ENCODE measurements around the gene FBXO5.

The FBXO5 gene

GRCh38 chr6:153012856-153013255 lies 30.0 kb upstream of the FBXO5 start:
- ATAC-seq, result no peak
- no peak for TF ChIP-seq ZNF565 (CRISPR knock-in tag; conservative IDR thresholded peaks at IDR 0.05; ENCODE audit: low read depth)
- TF ChIP-seq SNAI2 (CRISPR knock-in tag; IDR thresholded peaks at IDR 0.05), result no peak
- no peak for TF ChIP-seq ZC3H10 (CRISPR knock-in tag; IDR thresholded peaks at IDR 0.05)
- TF ChIP-seq PPARA (CRISPR knock-in tag; IDR thresholded peaks at IDR 0.05; ENCODE audit: borderline replicate concordance), result no peak
- no peak for TF ChIP-seq CREB5 (CRISPR knock-in tag; IDR thresholded peaks at IDR 0.05; ENCODE audit: low read depth)
- TF ChIP-seq OSR1 (CRISPR knock-in tag; IDR thresholded peaks at IDR 0.05), result no peak
- TF ChIP-seq, protein P1, sequence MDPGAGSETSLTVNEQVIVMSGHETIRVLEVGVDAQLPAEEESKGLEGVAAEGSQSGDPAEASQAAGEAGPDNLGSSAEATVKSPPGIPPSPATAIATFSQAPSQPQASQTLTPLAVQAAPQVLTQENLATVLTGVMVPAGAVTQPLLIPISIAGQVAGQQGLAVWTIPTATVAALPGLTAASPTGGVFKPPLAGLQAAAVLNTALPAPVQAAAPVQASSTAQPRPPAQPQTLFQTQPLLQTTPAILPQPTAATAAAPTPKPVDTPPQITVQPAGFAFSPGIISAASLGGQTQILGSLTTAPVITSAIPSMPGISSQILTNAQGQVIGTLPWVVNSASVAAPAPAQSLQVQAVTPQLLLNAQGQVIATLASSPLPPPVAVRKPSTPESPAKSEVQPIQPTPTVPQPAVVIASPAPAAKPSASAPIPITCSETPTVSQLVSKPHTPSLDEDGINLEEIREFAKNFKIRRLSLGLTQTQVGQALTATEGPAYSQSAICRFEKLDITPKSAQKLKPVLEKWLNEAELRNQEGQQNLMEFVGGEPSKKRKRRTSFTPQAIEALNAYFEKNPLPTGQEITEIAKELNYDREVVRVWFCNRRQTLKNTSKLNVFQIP (CRISPR knock-in tag; IDR thresholded peaks at IDR 0.05; ENCODE audit: borderline replicate concordance, low read depth), result no peak
- TF ChIP-seq TCF4 (CRISPR knock-in tag; IDR thresholded peaks at IDR 0.05; ENCODE audit: borderline replicate concordance), result no peak
- TF ChIP-seq, protein P2, sequence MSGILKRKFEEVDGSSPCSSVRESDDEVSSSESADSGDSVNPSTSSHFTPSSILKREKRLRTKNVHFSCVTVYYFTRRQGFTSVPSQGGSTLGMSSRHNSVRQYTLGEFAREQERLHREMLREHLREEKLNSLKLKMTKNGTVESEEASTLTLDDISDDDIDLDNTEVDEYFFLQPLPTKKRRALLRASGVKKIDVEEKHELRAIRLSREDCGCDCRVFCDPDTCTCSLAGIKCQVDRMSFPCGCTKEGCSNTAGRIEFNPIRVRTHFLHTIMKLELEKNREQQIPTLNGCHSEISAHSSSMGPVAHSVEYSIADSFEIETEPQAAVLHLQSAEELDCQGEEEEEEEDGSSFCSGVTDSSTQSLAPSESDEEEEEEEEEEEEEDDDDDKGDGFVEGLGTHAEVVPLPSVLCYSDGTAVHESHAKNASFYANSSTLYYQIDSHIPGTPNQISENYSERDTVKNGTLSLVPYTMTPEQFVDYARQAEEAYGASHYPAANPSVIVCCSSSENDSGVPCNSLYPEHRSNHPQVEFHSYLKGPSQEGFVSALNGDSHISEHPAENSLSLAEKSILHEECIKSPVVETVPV (CRISPR knock-in tag; IDR thresholded peaks at IDR 0.05), result no peak
- no peak for TF ChIP-seq BACH2 (CRISPR knock-in tag; IDR thresholded peaks at IDR 0.05; ENCODE audit: borderline replicate concordance)
- TF ChIP-seq TOX (CRISPR knock-in tag; IDR thresholded peaks at IDR 0.05; ENCODE audit: borderline replicate concordance), result no peak
- TF ChIP-seq ZNF70 (CRISPR knock-in tag; IDR thresholded peaks at IDR 0.05), result no peak
- no peak for TF ChIP-seq GLIS3 (CRISPR knock-in tag; IDR thresholded peaks at IDR 0.05)
- TF ChIP-seq ZNF8 (CRISPR knock-in tag; IDR thresholded peaks at IDR 0.05), result no peak
- TF ChIP-seq, protein P3, sequence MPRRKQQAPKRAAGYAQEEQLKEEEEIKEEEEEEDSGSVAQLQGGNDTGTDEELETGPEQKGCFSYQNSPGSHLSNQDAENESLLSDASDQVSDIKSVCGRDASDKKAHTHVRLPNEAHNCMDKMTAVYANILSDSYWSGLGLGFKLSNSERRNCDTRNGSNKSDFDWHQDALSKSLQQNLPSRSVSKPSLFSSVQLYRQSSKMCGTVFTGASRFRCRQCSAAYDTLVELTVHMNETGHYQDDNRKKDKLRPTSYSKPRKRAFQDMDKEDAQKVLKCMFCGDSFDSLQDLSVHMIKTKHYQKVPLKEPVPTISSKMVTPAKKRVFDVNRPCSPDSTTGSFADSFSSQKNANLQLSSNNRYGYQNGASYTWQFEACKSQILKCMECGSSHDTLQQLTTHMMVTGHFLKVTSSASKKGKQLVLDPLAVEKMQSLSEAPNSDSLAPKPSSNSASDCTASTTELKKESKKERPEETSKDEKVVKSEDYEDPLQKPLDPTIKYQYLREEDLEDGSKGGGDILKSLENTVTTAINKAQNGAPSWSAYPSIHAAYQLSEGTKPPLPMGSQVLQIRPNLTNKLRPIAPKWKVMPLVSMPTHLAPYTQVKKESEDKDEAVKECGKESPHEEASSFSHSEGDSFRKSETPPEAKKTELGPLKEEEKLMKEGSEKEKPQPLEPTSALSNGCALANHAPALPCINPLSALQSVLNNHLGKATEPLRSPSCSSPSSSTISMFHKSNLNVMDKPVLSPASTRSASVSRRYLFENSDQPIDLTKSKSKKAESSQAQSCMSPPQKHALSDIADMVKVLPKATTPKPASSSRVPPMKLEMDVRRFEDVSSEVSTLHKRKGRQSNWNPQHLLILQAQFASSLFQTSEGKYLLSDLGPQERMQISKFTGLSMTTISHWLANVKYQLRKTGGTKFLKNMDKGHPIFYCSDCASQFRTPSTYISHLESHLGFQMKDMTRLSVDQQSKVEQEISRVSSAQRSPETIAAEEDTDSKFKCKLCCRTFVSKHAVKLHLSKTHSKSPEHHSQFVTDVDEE (CRISPR knock-in tag; IDR thresholded peaks at IDR 0.05), result no peak
- TF ChIP-seq CSDC2 (CRISPR knock-in tag; IDR thresholded peaks at IDR 0.05), result no peak
- TF ChIP-seq ARNTL (CRISPR knock-in tag; IDR thresholded peaks at IDR 0.05; ENCODE audit: borderline replicate concordance, low read depth), result no peak
- TF ChIP-seq ISL1 (CRISPR knock-in tag; IDR thresholded peaks at IDR 0.05), result no peak
- TF ChIP-seq, protein P4, sequence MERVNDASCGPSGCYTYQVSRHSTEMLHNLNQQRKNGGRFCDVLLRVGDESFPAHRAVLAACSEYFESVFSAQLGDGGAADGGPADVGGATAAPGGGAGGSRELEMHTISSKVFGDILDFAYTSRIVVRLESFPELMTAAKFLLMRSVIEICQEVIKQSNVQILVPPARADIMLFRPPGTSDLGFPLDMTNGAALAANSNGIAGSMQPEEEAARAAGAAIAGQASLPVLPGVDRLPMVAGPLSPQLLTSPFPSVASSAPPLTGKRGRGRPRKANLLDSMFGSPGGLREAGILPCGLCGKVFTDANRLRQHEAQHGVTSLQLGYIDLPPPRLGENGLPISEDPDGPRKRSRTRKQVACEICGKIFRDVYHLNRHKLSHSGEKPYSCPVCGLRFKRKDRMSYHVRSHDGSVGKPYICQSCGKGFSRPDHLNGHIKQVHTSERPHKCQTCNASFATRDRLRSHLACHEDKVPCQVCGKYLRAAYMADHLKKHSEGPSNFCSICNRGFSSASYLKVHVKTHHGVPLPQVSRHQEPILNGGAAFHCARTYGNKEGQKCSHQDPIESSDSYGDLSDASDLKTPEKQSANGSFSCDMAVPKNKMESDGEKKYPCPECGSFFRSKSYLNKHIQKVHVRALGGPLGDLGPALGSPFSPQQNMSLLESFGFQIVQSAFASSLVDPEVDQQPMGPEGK (CRISPR knock-in tag; IDR thresholded peaks at IDR 0.05; ENCODE audit: borderline replicate concordance), result no peak

DNA sequence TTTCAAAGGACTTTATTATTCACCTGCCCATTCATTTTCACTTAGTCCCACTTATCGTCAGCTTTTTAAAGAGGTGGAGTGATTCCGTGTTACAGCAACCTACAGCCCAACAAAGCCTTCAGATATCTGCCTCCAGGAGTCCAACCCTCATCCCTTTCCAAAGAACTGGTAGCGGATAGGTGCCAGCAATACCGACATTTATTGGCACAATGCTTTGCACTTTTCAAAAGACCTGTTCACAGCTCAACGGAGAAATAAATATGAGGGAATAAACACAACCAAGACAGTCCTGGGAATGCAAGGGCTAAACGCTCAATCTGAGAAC lies 20.5 kb upstream of the FBXO5 start:
- peak; percentile 42 for ATAC-seq
- TF ChIP-seq TOX (CRISPR knock-in tag; IDR thresholded peaks at IDR 0.05; ENCODE audit: borderline replicate concordance), result no peak
- TF ChIP-seq, protein P3 (CRISPR knock-in tag; IDR thresholded peaks at IDR 0.05), result no peak
- TF ChIP-seq GLIS3 (CRISPR knock-in tag; IDR thresholded peaks at IDR 0.05), result no peak
- TF ChIP-seq ZC3H10 (CRISPR knock-in tag; IDR thresholded peaks at IDR 0.05), result no peak
- no peak for TF ChIP-seq PPARA (CRISPR knock-in tag; IDR thresholded peaks at IDR 0.05; ENCODE audit: borderline replicate concordance)
- TF ChIP-seq, protein P2 (CRISPR knock-in tag; IDR thresholded peaks at IDR 0.05), result no peak
- TF ChIP-seq BACH2 (CRISPR knock-in tag; IDR thresholded peaks at IDR 0.05; ENCODE audit: borderline replicate concordance), result no peak
- no peak for TF ChIP-seq ISL1 (CRISPR knock-in tag; IDR thresholded peaks at IDR 0.05)
